ENCODE data around the gene AREG. TPM values are rescaled to one million over a fixed set of nuclear protein-coding genes. Genes with fewer than 3 reads are reported as not detected.

AREG gene
- polyA plus RNA-seq, 1 experiment, result 2.4 TPM

DNA sequence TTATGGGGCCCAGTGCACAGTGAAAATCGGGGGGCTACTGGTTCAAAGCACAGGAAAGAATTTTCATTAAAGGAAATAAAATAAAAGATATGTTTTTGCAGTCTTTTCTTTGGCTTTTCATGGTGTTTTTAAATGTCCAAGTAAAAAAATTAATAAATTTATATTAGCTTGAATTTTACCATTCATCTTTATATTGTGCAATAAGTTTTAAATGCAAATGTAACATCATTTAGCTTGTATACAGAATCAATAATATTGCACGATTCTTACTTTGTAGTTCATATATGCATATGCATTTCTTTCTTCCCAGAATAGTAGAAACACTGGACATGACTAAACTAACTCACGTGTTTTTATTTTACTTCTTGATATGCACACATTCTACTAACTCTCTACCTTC, 31.0 kb downstream of the AREG start:
- DNase-seq (ENCODE audit: low read depth, low spot score), result no peak
- TF ChIP-seq, protein P1, sequence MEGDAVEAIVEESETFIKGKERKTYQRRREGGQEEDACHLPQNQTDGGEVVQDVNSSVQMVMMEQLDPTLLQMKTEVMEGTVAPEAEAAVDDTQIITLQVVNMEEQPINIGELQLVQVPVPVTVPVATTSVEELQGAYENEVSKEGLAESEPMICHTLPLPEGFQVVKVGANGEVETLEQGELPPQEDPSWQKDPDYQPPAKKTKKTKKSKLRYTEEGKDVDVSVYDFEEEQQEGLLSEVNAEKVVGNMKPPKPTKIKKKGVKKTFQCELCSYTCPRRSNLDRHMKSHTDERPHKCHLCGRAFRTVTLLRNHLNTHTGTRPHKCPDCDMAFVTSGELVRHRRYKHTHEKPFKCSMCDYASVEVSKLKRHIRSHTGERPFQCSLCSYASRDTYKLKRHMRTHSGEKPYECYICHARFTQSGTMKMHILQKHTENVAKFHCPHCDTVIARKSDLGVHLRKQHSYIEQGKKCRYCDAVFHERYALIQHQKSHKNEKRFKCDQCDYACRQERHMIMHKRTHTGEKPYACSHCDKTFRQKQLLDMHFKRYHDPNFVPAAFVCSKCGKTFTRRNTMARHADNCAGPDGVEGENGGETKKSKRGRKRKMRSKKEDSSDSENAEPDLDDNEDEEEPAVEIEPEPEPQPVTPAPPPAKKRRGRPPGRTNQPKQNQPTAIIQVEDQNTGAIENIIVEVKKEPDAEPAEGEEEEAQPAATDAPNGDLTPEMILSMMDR (IDR thresholded peaks at IDR 0.05; ENCODE audit: low read depth, low read length), result no peak
- no peak overlapping the region for H3K27ac ChIP-seq (ENCODE audit: low read depth, low read length)
- no peaks in the 10 kb centered on the region for H3K27me3 ChIP-seq (ENCODE audit: control insufficient read depth, insufficient read depth, low read length)
- no peak overlapping the region for H3K4me3 ChIP-seq (ENCODE audit: low read depth, low read length)
- ChIA-PET POLR2A (no interaction called here), CTCF (no interaction called here)
- H3K9me3 ChIP-seq (ENCODE audit: control insufficient read depth, insufficient read depth, low read length), result no peaks in the 10 kb centered on the region

DNA sequence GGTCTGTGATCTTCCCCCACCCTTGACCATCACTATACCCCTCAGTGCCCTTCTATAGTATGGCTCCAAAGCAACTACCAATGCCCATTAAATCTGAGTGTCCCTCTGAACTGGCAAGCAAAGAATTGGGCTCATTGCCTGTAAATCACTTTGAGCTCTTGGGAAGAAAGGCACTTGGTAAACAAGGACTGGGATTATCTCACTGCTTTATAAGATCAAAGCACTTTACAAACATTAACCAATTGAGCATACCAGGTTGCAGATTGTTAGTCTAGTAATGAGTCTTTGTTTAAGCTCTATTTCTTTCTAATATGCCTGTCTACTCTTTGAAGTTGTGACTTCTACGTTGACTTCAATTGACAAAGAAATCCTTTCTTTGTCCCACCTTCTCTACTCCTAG, 34.1 kb downstream of the AREG start:
- H3K27me3 ChIP-seq (ENCODE audit: control insufficient read depth, insufficient read depth, low read length), result no peaks in the 10 kb centered on the region
- H3K27ac ChIP-seq (ENCODE audit: low read depth, low read length), result no peak overlapping the region
- no peak overlapping the region for H3K4me3 ChIP-seq (ENCODE audit: low read depth, low read length)
- ChIA-PET CTCF (interaction anchor here (1.8 kb wide), 1 partner anchor 192 kb away, joined by 5 read pairs; no protein-coding TSS in a partner anchor), POLR2A (no interaction called here)
- no peak for DNase-seq (ENCODE audit: low read depth, low spot score)
- H3K9me3 ChIP-seq (ENCODE audit: control insufficient read depth, insufficient read depth, low read length), result no peaks in the 10 kb centered on the region
- TF ChIP-seq, protein P1 (IDR thresholded peaks at IDR 0.05; ENCODE audit: low read depth, low read length), result no peak

DNA sequence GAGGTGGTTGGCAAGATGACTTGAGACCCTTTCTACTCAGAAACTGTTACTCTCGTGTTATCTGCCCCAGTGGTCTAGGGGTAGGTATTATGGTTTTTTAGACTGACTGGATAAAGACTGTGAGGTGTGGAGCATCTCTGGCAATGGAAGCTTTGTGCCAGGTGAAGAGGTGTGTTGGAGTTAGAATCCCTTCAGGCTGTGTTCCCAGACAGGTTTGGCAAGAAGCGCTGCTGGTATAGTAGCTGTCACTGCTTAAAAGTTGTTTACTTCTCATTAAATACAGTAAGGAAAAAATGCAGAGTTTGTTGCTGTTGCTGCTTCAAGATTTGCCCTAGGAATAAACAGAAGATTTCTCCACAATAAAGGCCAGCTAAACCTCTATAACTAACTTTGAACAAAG, 35.3 kb downstream of the AREG start:
- TF ChIP-seq, protein P1 (IDR thresholded peaks at IDR 0.05; ENCODE audit: low read depth, low read length), result no peak
- no peak for DNase-seq (ENCODE audit: low read depth, low spot score)
- H3K27me3 ChIP-seq (ENCODE audit: control insufficient read depth, insufficient read depth, low read length), result no peaks in the 10 kb centered on the region
- no peak overlapping the region for H3K27ac ChIP-seq (ENCODE audit: low read depth, low read length)
- POLR2A ChIA-PET, result no interaction called here
- H3K4me3 ChIP-seq (ENCODE audit: low read depth, low read length), result no peak overlapping the region
- CTCF ChIA-PET, result interaction anchor here (1.8 kb wide), 1 partner anchor 191 kb away, joined by 5 read pairs; no protein-coding TSS in a partner anchor
- no peaks in the 10 kb centered on the region for H3K9me3 ChIP-seq (ENCODE audit: control insufficient read depth, insufficient read depth, low read length)

DNA sequence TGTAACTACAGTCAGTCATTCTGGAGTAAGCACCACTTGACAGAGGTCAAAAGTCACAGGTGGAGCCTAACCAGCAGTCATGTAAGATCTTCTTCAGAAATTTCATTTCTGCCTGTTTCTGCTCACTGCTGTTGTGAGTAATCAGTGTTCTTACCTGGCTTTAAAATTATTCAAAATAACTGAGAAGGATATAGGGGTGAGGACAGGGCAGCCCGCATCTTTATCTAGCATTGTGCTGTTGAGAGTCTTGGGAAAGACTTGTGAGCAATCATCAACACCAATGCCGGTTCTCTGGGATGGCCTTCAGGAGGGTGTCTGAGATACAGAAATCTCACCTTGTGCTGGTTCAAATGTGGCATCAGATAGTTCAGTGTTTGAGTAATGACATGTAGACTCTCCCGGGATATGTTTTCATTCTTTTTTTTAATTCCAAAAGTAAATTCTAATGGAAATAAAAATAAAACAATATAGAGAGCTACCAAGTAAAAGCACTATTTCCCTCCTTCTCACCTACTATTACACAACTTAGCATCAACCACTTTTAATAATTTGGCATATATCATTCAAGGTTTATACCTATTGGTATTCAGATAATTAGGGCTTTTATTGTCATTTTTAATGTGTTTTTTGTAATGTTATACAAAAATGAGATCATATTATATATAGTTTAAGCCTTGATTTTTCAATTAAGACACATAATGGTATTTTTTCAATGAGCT, 37.1 kb downstream of the AREG start:
- TF ChIP-seq, protein P1 (IDR thresholded peaks at IDR 0.05; ENCODE audit: low read depth, low read length), result no peak
- Histone ChIP-seq H3K4me3 (ENCODE audit: low read depth, low read length) (no peak overlapping the region), H3K9me3 (ENCODE audit: control insufficient read depth, insufficient read depth, low read length) (no peaks in the 10 kb centered on the region), H3K27ac (ENCODE audit: low read depth, low read length) (no peak overlapping the region), H3K27me3 (ENCODE audit: control insufficient read depth, insufficient read depth, low read length) (no peaks in the 10 kb centered on the region)
- POLR2A ChIA-PET, result no interaction called here
- DNase-seq (ENCODE audit: low read depth, low spot score), result no peak
- CTCF ChIA-PET, result interaction anchor here (1.1 kb wide), 1 partner anchor 189 kb away, joined by 3 read pairs; no protein-coding TSS in a partner anchor

DNA sequence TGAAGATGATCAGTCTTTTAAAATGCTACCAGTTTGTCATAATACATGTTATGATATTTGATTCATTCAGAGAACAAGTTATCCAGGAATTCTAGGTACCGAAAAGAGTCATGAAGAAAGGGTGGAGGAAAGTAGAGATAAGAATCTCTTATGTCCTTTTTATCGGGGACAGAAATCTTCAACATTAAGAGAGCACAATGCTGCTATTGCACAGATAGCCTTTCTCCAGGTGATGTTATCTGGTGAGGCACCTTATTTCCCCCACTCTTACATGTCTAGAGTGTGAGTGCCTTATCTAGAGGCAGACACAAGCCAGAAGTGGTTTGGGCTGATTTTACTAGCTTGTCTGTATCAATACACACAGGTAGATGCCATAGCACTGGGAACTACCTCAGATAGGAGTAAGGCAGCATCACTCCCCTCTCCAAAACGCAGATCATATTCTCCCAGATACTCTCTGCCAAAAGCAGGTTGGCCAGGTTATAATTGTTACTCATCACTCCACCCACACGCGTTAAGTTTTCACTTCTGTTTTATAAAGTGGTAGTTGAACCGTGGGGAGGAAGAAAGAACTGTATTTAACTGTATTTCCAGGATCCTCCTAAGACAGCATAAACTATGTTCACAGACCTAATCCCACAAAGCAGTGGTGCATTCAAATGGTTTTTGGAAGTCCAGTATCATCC, 38.4 kb downstream of the AREG start:
- ChIA-PET CTCF (interaction anchor here (0.7 to 1.1 kb wide), 2 partner anchors 38 to 188 kb away, joined by 3 read pairs; partner anchors contain the start of gene AREG), POLR2A (no interaction called here)
- DNase-seq (ENCODE audit: low read depth, low spot score), result no peak
- TF ChIP-seq, protein P1 (IDR thresholded peaks at IDR 0.05; ENCODE audit: low read depth, low read length), result no peak
- H3K4me3 ChIP-seq (ENCODE audit: low read depth, low read length), result no peak overlapping the region
- H3K27ac ChIP-seq (ENCODE audit: low read depth, low read length), result no peak overlapping the region
- no peaks in the 10 kb centered on the region for H3K27me3 ChIP-seq (ENCODE audit: control insufficient read depth, insufficient read depth, low read length)
- H3K9me3 ChIP-seq (ENCODE audit: control insufficient read depth, insufficient read depth, low read length), result no peaks in the 10 kb centered on the region

Measured in AG04450 (cell line).